Measurements from ENCODE around the gene ZNF292.
"Not testable (repeated sequence)": the region's sequence is repeated elsewhere in the genome, so short reads cannot be mapped to it uniquely, and the experiment has no call there.

The ZNF292 gene

DNA sequence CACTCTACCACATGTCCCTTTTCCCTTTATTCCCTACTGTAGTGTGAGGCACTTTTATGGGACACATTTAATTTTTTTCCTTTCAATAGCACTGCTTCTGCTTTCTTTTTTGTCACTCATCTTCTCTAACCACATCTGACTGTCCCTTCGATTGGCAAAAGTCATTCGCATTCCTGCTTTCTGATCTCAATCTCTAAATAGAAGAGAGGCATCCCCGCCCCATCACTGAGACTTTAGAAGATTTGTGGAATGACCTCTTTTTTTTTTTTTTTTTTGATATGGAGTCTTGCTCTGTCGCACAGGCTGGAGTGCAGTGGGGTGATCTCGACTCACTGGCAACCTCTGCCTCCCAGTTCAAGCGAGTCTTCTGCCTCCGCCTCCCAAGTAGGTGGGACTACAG lies 9.1 kb downstream of the ZNF292 start:
- no peak for DNase-seq

DNA sequence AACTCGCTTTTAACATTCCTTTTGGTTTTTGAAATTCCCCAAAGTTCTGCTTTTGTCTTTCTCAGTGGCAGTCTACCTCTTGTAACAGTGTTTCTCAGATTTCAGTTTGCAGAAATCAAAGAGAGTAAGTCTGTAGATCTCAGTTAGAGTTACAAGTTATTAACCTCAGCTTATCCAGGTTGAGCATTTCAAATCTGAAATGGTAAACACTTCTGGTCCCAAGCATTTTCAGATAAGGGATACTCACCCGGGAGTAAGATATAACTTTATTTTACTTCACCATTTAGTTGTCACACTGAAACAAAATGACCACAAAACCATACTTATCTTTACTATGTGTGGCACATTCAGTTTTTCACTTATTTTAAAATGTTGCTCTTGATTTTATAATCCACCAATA lies 9.8 kb downstream of the ZNF292 start:
- DNase-seq, result peak; percentile 45

DNA sequence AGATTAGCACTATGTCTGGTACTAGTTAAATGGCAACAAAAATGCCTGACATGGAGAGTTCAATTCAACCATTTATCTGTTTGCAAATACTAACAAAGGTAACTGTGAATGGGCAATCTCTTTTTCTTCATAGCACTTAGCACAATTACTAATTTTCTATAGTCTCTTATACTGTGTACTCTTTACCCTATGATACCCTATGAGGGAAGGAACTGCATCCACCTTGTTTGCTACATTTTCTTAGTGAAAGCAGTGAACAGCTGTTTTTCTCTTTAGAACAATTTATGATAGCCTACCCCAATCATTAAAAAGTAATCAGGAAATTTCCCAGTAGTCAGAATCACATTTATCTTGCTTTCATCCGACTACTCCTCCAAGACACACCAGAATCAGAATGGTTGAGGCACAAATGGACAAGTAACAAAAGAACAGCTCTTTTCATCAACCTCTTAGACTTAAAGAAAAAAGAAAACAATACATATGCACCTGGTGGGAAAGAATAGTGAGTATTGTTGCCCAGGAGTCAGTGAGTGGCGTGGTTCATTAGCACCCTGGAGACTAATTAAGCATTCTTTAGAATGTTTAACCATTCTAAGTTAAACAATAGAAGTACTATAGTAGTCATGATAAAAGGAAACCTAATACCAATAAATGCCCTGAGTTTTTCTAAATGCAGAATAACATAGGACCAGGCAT lies 16.7 kb downstream of the ZNF292 start:
- no peak for DNase-seq

DNA sequence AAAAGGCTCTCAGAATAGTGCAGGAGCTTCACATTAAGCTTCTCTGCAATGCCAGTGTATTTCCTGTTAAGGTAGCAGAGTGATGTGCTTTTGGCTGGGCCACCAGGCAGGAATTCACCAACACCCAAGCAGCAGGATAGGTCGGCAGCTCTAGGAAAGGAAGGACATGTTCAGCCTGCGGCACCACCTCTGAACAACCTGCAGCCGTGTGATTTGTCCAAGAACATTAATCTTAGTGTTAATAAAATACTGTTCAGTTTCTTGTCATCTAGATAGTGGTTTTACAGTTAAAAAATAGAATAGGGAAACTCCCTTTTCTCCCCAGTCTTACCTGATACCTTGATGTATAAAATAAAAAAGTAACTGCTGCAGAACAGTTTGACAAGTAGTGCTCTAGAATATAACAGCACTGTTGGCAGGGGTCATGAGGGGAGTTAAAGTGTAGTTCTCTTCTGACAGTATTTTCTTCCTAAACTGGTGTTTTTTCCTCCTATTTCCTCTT lies 18.8 kb downstream of the ZNF292 start:
- no peak for DNase-seq

DNA sequence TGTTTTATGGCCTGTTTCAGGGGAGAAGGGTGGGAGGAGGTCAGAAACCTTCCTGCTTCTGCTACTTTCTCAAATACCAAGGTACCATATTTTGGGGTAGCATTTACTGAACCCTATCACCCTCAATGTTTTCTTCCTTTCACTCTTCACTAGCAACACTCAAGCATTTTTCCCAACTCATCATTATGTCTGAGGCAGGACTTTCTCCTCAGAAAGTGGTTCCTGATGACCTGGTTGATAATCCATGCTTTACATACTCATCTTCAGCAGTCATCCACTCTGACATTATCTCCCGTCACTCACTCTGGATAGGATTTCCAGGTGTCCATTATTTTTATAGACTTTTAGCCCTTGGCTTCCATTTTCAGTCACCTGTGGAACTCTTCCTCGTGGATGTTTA lies 21.1 kb downstream of the ZNF292 start:
- DNase-seq, result no peak

DNA sequence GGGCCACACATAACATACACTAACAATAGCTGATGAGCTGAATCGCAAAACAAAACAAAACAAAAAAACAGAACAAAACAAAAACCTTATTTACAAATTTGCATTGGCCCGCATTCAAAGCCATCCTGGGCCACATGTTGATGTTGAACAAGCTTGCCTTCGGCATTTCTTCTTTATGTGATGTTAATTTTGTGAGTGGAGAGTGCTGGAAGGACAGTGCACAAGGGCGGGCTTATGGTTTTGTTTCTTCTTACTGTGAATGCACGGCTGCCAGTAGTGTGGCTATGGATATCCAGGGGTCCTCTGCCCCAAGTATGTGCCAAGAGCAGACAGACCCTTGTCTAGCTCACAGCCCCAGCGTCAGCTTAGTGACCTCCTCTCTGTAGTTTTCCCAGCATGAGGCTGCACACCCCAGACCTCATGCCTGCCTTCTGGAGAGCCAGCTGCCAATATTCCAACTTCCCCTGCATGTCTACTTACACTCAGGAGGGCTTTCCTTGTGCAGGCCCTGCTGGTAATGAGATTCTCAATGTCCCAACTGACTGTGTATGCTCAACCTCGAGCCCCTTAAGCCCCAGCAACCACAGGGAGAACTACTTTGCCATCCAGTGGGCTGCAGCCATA lies 24.9 kb downstream of the ZNF292 start:
- no peak for DNase-seq

DNA sequence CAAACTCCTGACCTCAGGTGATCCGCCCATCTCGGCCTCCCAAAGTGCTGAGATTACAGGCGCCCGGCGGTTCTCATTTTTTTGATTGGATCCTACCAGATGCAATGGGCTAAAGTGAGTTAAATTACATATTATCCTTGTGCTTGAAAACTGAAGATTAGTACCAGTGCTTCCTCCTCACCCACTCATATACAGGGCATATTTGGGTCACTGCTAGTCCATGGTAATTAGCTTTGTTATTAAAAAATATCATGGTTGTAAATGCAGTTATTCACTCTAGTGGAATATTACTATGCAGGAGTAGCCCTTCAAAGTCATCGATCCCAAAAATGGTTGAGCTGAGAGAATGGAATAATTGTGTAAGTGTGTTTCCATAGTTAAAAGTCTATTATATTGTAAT lies 26.5 kb downstream of the ZNF292 start:
- DNase-seq, result no peak

DNA sequence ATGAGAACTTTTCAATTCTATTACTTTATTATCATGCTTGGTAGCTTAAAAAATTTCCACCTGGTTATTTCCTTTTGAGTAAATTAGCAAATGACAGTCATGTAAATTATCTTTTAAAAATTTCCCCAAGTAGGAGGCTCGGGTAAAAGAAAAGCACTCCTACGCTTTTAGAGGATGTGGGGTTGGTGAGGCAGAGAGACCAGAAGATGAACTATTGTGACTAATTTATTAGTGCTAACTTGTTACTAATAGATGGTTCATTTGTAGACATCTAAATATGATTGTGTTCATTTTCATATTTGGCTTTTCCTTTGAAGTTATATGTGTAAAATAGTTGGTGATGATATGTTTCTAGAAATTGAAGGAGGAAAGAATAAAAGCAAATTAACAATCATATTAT lies 27.0 kb downstream of the ZNF292 start:
- no peak for DNase-seq

DNA sequence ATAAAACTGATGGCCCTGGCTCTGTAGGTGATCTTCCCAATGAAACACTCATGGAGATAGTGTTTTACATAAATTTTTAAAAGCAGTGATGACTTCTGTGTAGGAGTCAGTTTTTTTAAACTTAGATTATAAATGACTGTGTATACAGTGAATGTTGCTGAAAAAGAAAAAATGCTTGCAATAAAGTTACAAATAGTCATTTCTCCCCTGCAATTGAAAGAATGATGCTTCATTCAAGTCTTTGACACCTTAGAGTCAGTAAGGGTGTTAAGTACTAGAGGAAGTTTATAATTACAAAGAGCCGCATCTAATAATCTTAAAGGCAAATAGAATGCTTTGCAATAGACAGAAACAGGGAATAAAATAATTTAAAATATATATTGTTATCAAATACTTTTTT lies 27.6 kb downstream of the ZNF292 start:
- DNase-seq, result no peak

DNA sequence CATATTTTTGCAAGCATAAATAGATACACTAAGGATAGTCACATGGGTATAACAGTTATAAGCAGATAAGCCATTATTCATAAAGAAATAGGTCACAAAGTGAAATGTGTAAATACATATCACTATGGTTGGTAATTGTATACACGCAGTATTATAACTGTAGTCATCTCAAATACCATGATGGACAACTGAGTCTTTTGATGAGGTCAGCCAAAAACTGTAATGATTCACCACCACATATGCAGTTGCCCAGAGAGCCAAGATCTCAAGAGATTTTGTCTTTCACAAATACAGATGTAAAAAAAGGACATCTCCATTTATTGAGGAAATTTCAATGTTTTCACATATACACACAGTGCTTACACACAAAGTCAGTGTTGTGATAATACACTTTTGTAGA lies 28.3 kb downstream of the ZNF292 start:
- no peak for DNase-seq

DNA sequence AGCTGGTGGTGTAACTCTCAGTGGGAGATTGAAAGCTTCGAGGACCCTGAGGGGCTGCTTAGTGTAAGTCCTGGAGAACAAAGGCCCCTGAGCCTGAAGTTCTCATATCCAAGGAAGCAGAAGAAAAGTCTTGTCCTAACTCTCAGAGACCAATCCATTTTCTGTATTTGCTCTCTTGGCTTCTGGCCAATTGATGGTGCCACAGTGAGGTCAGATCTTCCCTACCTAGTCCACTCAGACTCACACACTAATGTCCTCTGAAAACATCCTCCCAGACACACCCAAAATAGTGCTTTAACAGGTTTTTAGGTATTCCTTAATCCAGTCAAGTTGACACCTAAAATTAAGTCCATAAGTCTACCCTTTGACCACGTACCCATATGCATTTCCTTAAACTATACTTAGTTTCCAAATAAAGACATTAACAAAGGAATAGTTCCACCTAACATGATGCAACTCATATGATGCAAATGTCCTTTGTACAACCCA lies 29.4 kb downstream of the ZNF292 start:
- no peak for DNase-seq

DNA sequence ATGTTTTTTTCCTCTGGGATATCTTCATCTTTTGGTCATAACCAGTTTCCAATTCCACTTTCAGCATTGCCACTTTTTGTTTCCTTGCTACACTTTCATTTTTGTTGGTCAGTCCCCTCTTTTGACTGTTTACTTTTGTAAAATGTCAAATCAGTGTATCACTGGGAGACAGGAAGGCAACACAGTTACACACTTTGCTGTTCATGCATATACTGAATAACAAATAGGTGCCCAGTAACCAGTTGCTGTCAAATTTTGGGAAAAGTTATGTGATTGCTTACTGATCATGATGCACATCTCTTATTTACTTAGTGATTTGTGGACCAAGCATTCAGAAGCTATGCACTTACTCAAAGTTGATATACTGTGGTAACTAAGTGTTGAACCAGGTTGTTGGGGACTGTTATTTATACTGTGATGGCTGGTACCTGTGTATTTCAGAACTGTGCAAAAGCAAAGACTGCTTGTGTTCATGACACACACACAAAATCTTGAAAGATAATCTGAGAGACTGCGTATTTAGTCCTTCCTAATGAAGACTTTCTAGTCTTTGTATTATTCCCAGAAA lies 41.0 kb downstream of the ZNF292 start:
- DNase-seq, result no peak

DNA sequence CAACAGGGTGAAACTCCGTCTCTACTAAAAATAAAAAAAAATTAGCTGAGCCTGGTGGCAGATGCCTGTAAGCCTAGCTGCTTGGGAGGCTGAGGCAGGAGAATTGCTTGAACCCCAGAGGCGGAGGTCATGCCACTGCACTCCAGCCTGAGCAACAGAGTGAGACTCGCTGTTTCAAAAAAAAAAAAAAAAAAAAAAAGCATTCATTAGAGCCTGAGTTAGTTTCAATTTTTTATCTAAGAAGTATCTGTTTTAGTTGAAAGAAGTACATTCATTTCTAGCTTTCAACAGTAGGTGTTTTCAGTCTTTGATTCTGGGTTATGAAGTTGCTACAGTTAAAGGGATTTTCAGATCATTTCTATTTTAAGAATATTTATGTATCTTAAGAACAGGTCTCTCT lies 42.2 kb downstream of the ZNF292 start:
- no peak for DNase-seq

DNA sequence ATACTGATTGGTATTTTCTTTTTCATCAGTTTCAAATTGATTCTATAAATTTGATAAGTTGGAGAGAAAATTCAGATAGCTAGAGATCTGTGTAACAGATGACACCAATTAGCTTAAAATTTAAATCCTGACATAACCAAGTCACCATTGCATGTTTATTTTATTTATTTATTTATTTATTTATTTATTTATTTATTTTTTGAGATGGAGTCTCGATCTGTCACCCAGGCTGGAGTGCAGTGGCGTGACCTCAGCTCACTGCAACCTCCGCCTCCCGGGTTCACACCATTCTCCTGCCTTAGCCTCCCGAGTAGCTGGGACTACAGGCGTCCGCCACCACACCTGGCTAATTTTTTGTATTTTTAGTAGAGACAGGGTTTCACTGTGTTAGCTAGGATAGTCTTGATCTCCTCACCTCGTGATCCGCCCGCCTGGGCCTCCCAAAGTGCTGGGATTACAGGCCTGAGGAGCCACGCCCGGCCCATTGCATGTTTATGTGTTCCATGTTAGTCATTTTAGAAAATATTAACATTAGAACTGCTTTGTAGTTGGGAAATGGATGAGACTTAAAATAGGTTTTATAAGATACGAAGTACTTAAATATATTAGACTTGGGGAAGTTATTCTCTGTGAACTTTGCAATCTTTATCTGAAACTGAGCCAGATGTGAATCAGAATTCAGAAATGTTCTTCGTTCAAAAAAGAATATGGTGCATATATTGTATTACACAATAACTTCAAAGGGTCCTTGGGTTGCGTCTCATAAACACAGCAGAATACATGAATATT lies 42.9 kb downstream of the ZNF292 start:
- not testable (repeated sequence) for DNase-seq

DNA sequence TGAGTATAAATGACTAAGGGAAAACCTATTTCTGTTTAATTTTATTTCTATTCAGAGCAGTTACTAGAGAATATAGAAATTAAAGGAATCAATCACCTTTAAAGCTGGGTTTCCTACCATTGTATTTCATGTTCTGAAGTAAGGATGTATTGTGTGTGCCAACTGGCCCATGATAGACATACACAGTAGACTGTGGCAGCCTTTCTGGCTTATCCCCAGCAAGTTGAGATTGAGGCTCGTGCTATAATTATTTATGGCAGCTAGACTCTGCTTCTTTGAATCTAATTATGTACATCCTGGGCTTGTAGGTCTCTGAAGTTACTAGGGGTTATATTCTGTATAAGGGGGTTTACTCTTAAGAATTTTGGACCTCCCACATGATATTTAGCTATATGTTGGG lies 44.4 kb downstream of the ZNF292 start:
- DNase-seq, result no peak

DNA sequence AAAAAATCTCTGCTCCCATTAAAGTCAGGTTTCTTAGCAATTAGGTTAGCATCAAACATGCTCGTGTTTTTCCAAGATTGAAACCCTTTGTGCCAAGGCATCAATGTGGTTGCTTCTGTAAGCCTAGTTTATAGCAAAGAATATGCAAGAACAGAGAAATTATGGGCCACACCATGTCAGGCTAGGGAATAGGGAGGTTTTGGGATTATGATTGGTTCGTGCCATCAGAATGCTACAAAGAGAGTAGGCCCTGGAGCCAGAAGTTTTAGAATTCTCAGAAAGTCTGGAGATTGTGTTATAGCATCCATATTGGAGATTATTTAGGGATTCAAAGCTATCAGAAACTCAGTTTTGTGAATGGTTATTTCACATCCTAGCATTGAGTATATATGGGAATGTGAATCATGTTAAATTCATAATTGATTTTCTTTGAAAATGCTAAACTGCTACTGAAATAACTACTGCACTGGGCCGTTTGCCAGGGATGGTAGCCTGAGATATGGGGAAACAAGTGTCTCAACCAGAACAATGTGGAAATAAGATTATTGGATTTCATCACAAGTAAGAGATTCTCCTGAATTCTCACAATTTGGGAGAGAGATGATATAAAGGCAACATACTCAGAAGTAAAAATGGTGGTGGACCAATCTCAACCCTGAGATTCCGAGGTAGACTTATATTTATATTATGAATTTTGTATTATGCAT lies 45.3 kb downstream of the ZNF292 start:
- DNase-seq, result peak; percentile 35

DNA sequence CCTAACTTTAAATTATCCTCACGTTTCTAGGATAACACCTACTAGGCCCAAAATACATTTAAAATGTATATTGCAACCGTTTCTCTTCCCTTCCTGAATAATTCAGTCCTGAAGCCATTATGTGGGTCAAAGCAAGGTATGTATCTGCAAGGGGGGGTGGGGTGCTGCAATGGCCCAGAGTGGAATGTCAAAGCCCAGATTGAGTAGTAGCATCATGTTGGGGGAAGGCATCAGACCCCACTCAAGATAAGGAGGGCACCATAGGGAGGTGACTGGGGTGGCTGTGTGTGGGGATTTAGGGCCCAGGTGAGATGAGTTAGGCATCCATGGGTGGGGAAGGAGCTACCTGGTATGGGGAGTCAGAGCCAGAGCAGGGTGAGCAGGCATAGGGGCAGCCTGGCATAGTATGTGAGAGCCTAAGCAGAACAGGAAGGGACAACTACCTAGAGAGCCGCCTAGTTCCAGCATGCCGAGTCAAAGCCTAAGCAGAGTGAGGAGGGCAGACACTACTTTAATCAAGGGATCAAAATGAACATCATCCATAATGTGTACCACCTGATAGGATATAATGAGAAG lies 48.2 kb downstream of the ZNF292 start:
- no peak for DNase-seq

DNA sequence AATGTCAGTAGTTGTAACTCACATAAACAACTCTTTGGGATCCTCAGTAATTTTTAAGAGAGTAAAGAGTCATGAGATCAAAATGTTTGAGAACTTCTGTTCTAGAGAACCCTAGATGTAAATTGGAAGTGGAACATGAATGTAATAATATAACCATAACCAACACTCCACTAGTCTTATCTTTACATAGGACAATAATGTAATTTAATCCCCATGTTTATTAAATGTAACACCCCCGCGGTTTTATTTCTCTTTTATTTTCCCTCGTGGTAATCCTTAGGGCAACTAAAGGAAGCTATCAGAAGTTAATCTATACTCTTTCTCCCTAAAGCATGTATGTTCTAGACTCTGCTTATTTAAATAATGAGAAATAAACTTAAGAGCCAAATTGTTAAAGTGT lies 54.4 kb downstream of the ZNF292 start:
- no peak for DNase-seq

DNA sequence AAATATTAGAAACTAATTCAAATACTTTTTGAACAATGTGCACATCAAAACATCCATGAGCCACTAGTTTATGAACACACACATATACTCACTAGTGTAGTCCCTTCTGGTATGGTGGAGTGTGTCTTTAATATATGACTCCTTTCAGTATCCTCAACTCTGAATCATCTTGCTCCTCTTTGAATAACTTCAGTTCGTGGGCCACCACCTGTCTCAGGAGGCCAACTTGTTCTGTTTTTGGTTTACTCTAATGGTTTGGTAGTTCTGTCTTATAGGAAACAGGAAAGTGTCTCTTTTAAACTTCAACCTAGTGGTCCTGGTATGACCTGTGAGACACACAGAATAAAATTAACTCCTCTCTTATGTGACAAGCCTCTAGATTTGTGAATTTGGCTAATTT lies 55.6 kb downstream of the ZNF292 start:
- no peak for DNase-seq

DNA sequence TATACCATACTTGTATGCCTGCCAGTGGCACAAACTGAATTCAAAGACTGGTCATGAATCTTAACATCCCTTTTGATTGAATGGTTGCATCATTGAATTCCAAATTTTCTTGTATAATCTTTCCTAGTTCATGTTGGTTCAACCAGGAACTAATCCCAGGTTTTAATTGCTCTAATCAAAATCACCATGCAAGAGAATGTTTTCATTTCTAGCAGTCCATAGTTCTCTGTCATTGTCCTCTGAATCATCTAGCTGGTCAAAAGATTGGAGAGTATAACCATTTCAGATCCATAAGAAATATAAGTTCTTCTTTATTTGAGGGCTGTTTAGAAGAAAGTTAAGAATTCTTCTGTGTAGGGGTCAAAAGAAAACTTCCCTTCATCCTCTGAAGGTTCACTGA lies 57.2 kb downstream of the ZNF292 start:
- no peak for DNase-seq

DNA sequence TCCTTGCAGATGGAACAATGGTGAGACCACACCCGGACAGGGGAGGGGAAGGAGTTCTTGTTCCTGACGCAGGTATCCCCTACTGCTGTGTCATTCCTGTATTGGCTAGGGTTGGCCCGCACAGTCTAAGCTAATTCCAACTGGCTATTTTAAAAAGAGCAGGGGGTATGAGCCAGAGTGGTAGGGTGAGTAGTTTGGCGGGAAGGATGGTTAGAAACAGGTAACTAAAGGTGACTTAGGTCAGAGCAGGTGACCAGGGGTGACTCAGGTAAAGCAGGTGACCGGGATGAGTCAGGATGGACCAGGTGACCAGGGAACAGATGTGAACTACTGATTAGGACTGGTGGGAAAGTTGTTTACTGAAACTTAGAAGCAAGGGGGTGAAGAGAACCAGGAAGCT lies 58.0 kb downstream of the ZNF292 start:
- no peak for DNase-seq

DNA sequence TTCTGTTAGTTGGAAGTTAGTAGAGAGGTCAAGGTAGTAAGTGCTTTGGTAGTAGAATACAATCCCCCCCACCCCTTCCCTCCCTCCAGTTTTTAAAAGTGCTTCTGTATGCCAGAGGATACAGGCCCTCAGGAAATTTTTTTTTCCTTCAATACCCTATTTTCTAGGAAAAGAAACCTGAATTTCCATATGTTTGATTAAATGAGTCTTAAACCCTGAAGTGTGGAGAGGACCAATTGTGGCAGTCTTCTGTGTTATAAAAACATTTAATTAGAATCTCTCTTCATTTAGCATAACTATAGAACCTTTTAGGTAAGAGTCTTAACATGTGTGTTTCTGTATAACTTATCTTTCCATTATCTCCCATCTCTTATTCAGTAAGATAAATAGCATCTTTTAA lies 59.5 kb downstream of the ZNF292 start:
- no peak for DNase-seq

DNA sequence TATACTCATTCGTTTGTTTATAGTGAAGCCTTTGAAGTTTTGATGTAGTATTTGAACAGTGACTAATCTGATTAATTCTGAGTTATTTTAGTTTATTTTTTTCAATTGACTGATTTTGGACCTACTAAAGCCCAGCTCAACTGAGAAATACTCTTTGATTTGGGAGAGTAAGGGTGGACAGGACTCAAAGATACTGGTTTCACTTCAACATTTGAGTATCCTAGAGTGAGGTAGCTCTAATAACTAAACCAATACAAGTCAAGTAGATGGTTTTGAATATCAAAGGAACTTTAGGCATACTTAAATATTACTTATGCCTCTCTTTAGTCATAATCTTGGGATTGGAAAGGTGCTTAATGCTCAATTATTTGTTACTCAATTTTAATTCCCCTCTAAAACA lies 65.6 kb downstream of the ZNF292 start:
- DNase-seq, result no peak
